ENCODE measurements around the gene GPR156. TPM values are rescaled to one million over a fixed set of nuclear protein-coding genes. Genes with fewer than 3 reads are reported as not detected.

GPR156 gene
- total RNA-seq, 1 donor from 2014 or later: 0.41 TPM

GRCh38 chr3:120130656-120131055 lies 154.4 kb downstream of the GPR156 start:
- Mint-ChIP-seq H3K4me1 (ENCODE audit: low read depth) (no peaks in the 10 kb centered on the region), H3K9me3 (ENCODE audit: low read depth) (no peaks in the 10 kb centered on the region), H3K27me3 (no peaks in the 10 kb centered on the region), H3K36me3 (ENCODE audit: insufficient read depth) (no peaks in the 10 kb centered on the region), H3K4me3 (ENCODE audit: low read depth) (no peak overlapping the region), H3K27ac (no peak overlapping the region)
- no peak for TF ChIP-seq CTCF (IDR thresholded peaks at IDR 0.05; ENCODE audit: unreplicated experiment)
- no peak for DNase-seq (ENCODE audit: low spot score, unreplicated experiment)

GRCh38 chr3:120129718-120130513 lies 155.1 kb downstream of the GPR156 start:
- Mint-ChIP-seq H3K9me3 (ENCODE audit: low read depth) (no peaks in the 10 kb centered on the region), H3K4me1 (ENCODE audit: low read depth) (no peaks in the 10 kb centered on the region), H3K36me3 (ENCODE audit: insufficient read depth) (no peaks in the 10 kb centered on the region), H3K27ac (no peak overlapping the region), H3K4me3 (ENCODE audit: low read depth) (no peak overlapping the region), H3K27me3 (no peaks in the 10 kb centered on the region)
- DNase-seq (ENCODE audit: low spot score, unreplicated experiment): no peak
- TF ChIP-seq CTCF (IDR thresholded peaks at IDR 0.05; ENCODE audit: unreplicated experiment): no peak

GRCh38 chr3:120129051-120129450 lies 156.0 kb downstream of the GPR156 start:
- H3K36me3 Mint-ChIP-seq (ENCODE audit: insufficient read depth): no peaks in the 10 kb centered on the region
- no peaks in the 10 kb centered on the region for H3K4me1 Mint-ChIP-seq (ENCODE audit: low read depth)
- no peak overlapping the region for H3K27ac Mint-ChIP-seq
- no peaks in the 10 kb centered on the region for H3K9me3 Mint-ChIP-seq (ENCODE audit: low read depth)
- no peaks in the 10 kb centered on the region for H3K27me3 Mint-ChIP-seq
- TF ChIP-seq CTCF (IDR thresholded peaks at IDR 0.05; ENCODE audit: unreplicated experiment): no peak
- DNase-seq (ENCODE audit: low spot score, unreplicated experiment): no peak
- no peak overlapping the region for H3K4me3 Mint-ChIP-seq (ENCODE audit: low read depth)

- no peak for TF ChIP-seq CTCF (IDR thresholded peaks at IDR 0.05; ENCODE audit: unreplicated experiment)
- Mint-ChIP-seq H3K36me3 (ENCODE audit: insufficient read depth) (peaks cover 5% of the 10 kb centered on the region), H3K4me1 (ENCODE audit: low read depth) (no peaks in the 10 kb centered on the region), H3K27me3 (no peaks in the 10 kb centered on the region), H3K4me3 (ENCODE audit: low read depth) (no peak overlapping the region), H3K9me3 (ENCODE audit: low read depth) (peaks cover 6% of the 10 kb centered on the region), H3K27ac (no peak overlapping the region)
- no peak for DNase-seq (ENCODE audit: low spot score, unreplicated experiment)
Observed at GRCh38 chr3:120125992-120126391, 159.0 kb downstream of the GPR156 start.

- H3K27me3 Mint-ChIP-seq: no peaks in the 10 kb centered on the region
- H3K27ac Mint-ChIP-seq: no peak overlapping the region
- peaks cover 18% of the 10 kb centered on the region for H3K9me3 Mint-ChIP-seq (ENCODE audit: low read depth)
- H3K36me3 Mint-ChIP-seq (ENCODE audit: insufficient read depth): peaks cover 10% of the 10 kb centered on the region
- H3K4me3 Mint-ChIP-seq (ENCODE audit: low read depth): no peak overlapping the region
- no peak for TF ChIP-seq CTCF (IDR thresholded peaks at IDR 0.05; ENCODE audit: unreplicated experiment)
- no peaks in the 10 kb centered on the region for H3K4me1 Mint-ChIP-seq (ENCODE audit: low read depth)
- no peak for DNase-seq (ENCODE audit: low spot score, unreplicated experiment)
Observed at GRCh38 chr3:120119846-120120510, 165.0 kb downstream of the GPR156 start.

Other genes starting within 250 kb of the GPR156 start
- 80.0 and 81.3 TPM in 2 replicates for gene GSK3B, start 190.8 kb downstream of the GPR156 start, total RNA-seq
- 14.0 and 15.5 TPM in 2 replicates for gene LRRC58, start 64.1 kb upstream of the GPR156 start, total RNA-seq
- 210 and 225 TPM in 2 replicates for gene FSTL1, start 165.8 kb upstream of the GPR156 start, total RNA-seq